ENCODE data around the gene CAD. TPM values are rescaled to one million over a fixed set of nuclear protein-coding genes. Genes with fewer than 3 reads are reported as not detected.

CAD gene
- total and polyA plus RNA-seq, 2 donors (not counting 3 experiments of a cell fraction or from before 2014, with no cell fraction given): 60.3 to 91.4 TPM

DNA sequence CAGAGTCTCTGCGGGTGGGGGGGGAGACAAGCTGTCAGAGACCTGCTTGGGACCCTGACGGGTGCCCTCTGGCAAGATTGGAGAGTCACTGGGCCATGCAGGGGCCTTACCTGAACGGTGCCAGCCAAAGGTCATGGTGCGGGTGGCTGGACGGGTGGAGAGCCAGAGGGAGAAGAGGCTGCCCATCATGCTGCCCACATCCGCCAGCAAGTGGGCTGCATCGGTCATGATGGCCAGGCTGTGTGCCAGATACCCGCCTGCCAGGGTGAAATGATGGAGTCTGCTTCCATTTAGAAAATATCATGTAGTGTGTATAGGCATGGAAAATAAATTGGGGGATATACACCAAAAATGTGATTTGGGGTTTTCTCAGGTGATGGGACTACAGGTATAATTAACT lies 40.9 kb downstream of the CAD start:
- BruUV-seq (replicated peaks): no TSS peak
- CTCF ChIA-PET: interaction anchor here (1.4 kb wide), 1 partner anchor 31 kb away, joined by 3 read pairs; no protein-coding TSS in a partner anchor

DNA sequence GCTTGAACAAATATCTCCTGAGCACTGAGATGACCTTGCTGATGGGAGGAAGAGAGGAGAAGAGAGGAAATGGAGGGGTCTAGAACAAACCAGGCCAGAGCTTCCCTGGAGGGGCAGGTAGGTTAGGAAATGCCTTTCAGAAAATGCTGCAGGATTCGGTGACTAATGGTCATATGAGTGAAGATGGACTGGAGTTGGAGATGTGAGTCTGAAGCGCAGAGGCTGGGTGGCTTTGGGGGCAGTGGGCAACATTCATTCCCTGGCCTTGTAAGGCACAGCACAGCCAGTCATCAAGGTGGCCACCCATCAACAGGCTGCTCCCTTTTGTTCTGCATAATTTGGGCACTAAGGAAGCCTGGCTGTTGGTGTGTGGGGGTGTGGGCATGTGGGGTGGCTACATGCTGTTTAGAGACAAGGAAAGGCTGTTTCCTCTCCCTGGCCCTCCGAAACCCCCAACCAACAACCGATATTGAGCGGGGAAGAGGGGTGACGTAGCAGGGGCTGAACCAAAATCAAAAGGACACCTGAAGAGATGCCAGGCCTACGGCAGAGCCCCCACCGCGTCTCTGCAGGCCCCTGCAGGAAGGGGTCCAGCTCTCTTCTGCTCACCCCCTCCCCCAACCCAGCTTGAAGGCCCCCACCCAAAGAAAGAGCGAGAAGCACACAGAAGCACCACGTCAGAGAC lies 44.2 kb downstream of the CAD start:
- DNase-seq (ENCODE audit: low read depth, low spot score) (no peak), FAIRE-seq (no peak)
- no peak overlapping the region for H3K9ac ChIP-seq (replicated peaks; ENCODE audit: extremely low read depth, insufficient read depth, low read length)
- dilution Hi-C loops (cut with MboI; ENCODE audit: extremely low pct_ligation_motif_present, low sequenced_read_pairs): no loop called here
- no peaks in the 10 kb centered on the region for H4K20me1 ChIP-seq (replicated peaks; ENCODE audit: control insufficient read depth, extremely low read depth, insufficient read depth, low read length)
- no peaks in the 10 kb centered on the region for H3K9me1 ChIP-seq (replicated peaks; ENCODE audit: control insufficient read depth, extremely low read depth, insufficient read depth, low read length)
- H3K36me3 ChIP-seq (ENCODE audit: control insufficient read depth in 2 of 2, extremely low read depth in 1 of 2, insufficient read depth in 2 of 2, low read length in 2 of 2): peaks cover 0 to 9% of the 10 kb centered on the region in 2 experiments
- peaks cover 22% of the 10 kb centered on the region for H3K4me1 ChIP-seq (ENCODE audit: control insufficient read depth, extremely low read depth, insufficient read depth, low read length)
- no peak overlapping the region for H2AFZ ChIP-seq (ENCODE audit: low read depth, low read length)
- peak overlapping the region; percentile 10 for H3K4me2 ChIP-seq (ENCODE audit: insufficient read depth, low read length)
- intact Hi-C loops (cut with micrococcal nuclease): no loop called here
- peak overlapping the region in 2 of 3 experiments; percentile 33 to 82 for H3K4me3 ChIP-seq (replicated peaks in 1 of 3; ENCODE audit: insufficient read depth in 1 of 3, low read depth in 1 of 3, low read length in 3 of 3)
- H3K79me2 ChIP-seq (ENCODE audit: control insufficient read depth, insufficient read depth, low read length): no peaks in the 10 kb centered on the region
- no peaks in the 10 kb centered on the region for H3K9me3 ChIP-seq (replicated peaks; ENCODE audit: control insufficient read depth, insufficient read depth, low read length)
- TSS peak; percentile 11 for BruUV-seq (replicated peaks)
- POLR2A ChIA-PET: no interaction called here
- CTCF ChIA-PET: interaction anchor here (1.3 to 6.9 kb wide), 4 partner anchors 19 to 42 kb away, joined by 4 to 143 read pairs (median 43); partner anchors contain the start of gene TRIM54
- H3K27ac ChIP-seq (ENCODE audit: insufficient read depth, low read depth, low read length): no peak overlapping the region
- TF ChIP-seq GATA2 (IDR thresholded peaks at IDR 0.05; ENCODE audit: insufficient read depth, insufficient read length, low read depth, low read length) (no peak), EZH2 (IDR thresholded peaks at IDR 0.05; ENCODE audit: borderline replicate concordance, low read depth, low read length, severe bottlenecking) (no peak), POLR2A (IDR thresholded peaks at IDR 0.05; ENCODE audit: low read depth, low read length) (no peak), JUN (IDR thresholded peaks at IDR 0.05; ENCODE audit: borderline replicate concordance, insufficient read depth, insufficient read length, low read depth) (no peak), FOS (IDR thresholded peaks at IDR 0.05; ENCODE audit: borderline replicate concordance, insufficient read depth, low read length) (no peak), POLR2AphosphoS5 (IDR thresholded peaks at IDR 0.05; ENCODE audit: insufficient read depth, low read depth, low read length) (no peak), MYC (IDR thresholded peaks at IDR 0.05; ENCODE audit: low read depth, low read length) (no peak)
- TF ChIP-seq, protein P1, sequence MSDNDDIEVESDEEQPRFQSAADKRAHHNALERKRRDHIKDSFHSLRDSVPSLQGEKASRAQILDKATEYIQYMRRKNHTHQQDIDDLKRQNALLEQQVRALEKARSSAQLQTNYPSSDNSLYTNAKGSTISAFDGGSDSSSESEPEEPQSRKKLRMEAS (IDR thresholded peaks at IDR 0.05; ENCODE audit: insufficient read depth, insufficient read length): no peak
- TF ChIP-seq, protein P2, sequence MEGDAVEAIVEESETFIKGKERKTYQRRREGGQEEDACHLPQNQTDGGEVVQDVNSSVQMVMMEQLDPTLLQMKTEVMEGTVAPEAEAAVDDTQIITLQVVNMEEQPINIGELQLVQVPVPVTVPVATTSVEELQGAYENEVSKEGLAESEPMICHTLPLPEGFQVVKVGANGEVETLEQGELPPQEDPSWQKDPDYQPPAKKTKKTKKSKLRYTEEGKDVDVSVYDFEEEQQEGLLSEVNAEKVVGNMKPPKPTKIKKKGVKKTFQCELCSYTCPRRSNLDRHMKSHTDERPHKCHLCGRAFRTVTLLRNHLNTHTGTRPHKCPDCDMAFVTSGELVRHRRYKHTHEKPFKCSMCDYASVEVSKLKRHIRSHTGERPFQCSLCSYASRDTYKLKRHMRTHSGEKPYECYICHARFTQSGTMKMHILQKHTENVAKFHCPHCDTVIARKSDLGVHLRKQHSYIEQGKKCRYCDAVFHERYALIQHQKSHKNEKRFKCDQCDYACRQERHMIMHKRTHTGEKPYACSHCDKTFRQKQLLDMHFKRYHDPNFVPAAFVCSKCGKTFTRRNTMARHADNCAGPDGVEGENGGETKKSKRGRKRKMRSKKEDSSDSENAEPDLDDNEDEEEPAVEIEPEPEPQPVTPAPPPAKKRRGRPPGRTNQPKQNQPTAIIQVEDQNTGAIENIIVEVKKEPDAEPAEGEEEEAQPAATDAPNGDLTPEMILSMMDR (IDR thresholded peaks at IDR 0.05; ENCODE audit: extremely low read depth in 1 of 2, insufficient read depth in 1 of 2, low read depth in 1 of 2, low read length in 2 of 2): no peak
- peaks cover 15 to 38% of the 10 kb centered on the region in 2 experiments for H3K27me3 ChIP-seq (ENCODE audit: control insufficient read depth in 2 of 2, insufficient read depth in 2 of 2, low read length in 2 of 2)

More for the DNA sequence above, 40.9 kb downstream of the CAD start:
- H3K4me3 ChIP-seq (replicated peaks in 1 of 3; ENCODE audit: insufficient read depth in 1 of 3, low read depth in 1 of 3, low read length in 3 of 3): no peak overlapping the region
- dilution Hi-C loops (cut with MboI; ENCODE audit: extremely low pct_ligation_motif_present, low sequenced_read_pairs) (no loop called here), intact Hi-C loops (cut with micrococcal nuclease) (no loop called here)
- no peaks in the 10 kb centered on the region for H4K20me1 ChIP-seq (replicated peaks; ENCODE audit: control insufficient read depth, extremely low read depth, insufficient read depth, low read length)
- no peak overlapping the region for H3K4me2 ChIP-seq (ENCODE audit: insufficient read depth, low read length)
- peaks cover 0 to 15% of the 10 kb centered on the region in 2 experiments for H3K36me3 ChIP-seq (ENCODE audit: control insufficient read depth in 2 of 2, extremely low read depth in 1 of 2, insufficient read depth in 2 of 2, low read length in 2 of 2)
- peaks cover 8 to 22% of the 10 kb centered on the region in 2 experiments for H3K27me3 ChIP-seq (ENCODE audit: control insufficient read depth in 2 of 2, insufficient read depth in 2 of 2, low read length in 2 of 2)
- no peak overlapping the region for H3K27ac ChIP-seq (ENCODE audit: insufficient read depth, low read depth, low read length)
- H3K79me2 ChIP-seq (ENCODE audit: control insufficient read depth, insufficient read depth, low read length): no peaks in the 10 kb centered on the region
- H3K9ac ChIP-seq (replicated peaks; ENCODE audit: extremely low read depth, insufficient read depth, low read length): no peak overlapping the region
- H2AFZ ChIP-seq (ENCODE audit: low read depth, low read length): no peak overlapping the region
- TF ChIP-seq POLR2AphosphoS5 (IDR thresholded peaks at IDR 0.05; ENCODE audit: insufficient read depth, low read depth, low read length) (no peak), JUN (IDR thresholded peaks at IDR 0.05; ENCODE audit: borderline replicate concordance, insufficient read depth, insufficient read length, low read depth) (no peak)
- TF ChIP-seq, protein P1 (IDR thresholded peaks at IDR 0.05; ENCODE audit: insufficient read depth, insufficient read length): no peak
- no peaks in the 10 kb centered on the region for H3K9me3 ChIP-seq (replicated peaks; ENCODE audit: control insufficient read depth, insufficient read depth, low read length)
- FAIRE-seq: no peak
- POLR2A ChIA-PET: no interaction called here
- H3K9me1 ChIP-seq (replicated peaks; ENCODE audit: control insufficient read depth, extremely low read depth, insufficient read depth, low read length): no peaks in the 10 kb centered on the region
- H3K4me1 ChIP-seq (ENCODE audit: control insufficient read depth, extremely low read depth, insufficient read depth, low read length): peaks cover 15% of the 10 kb centered on the region
- no peak for DNase-seq (ENCODE audit: low read depth, low spot score)
